HCT116 (cell line): Measurements from ENCODE around the gene SMYD4.

Experiments
- CEBPB ChIP-seq: IDR thresholded peaks from 2 replicates; pipeline ENCODE4 v1.6.1; 2012; ENCODE audit warnings: low read depth
- EGR1 ChIP-seq: IDR thresholded peaks from 2 replicates; pipeline ENCODE4 v1.6.1; 2012; ENCODE audit warnings: low read depth
- EZH2 ChIP-seq: fragments of 200-600 bp; sonication (generic); IDR thresholded peaks from 2 replicates; pipeline ENCODE4 v1.6.1; 2017; ENCODE audit warnings: antibody characterized with exemption, mixed run types
- EZH2phosphoT487 ChIP-seq: fragments of 200-600 bp; IDR thresholded peaks from 2 replicates; pipeline ENCODE4 v1.6.1; 2018; ENCODE audit warnings: antibody characterized with exemption, borderline replicate concordance
- POLR2A ChIP-seq: IDR thresholded peaks from 2 replicates; pipeline ENCODE4 v1.7.0; 2011; ENCODE audit warnings: borderline replicate concordance; ENCODE audit not compliant: insufficient read depth, insufficient read length; ENCODE audit errors: extremely low read depth
- POLR2AphosphoS5 ChIP-seq: IDR thresholded peaks from 2 replicates; pipeline ENCODE4 v1.6.1; 2011; ENCODE audit warnings: mild to moderate bottlenecking, low read depth, low read length, moderate library complexity
- YY1 ChIP-seq: IDR thresholded peaks from 2 replicates; pipeline ENCODE4 v1.6.1; 2011; ENCODE audit warnings: low read length, low read depth, moderate library complexity, mild to moderate bottlenecking; ENCODE audit not compliant: insufficient replicate concordance; ENCODE audit errors: extremely low read depth
- ZFX ChIP-seq: fragments of 450-650 bp; IDR thresholded peaks from 2 replicates; pipeline ENCODE4 v1.6.1; 2017
- ZNF274 ChIP-seq: fragments of 200-500 bp; sonication (Bioruptor generic); IDR thresholded peaks from 2 replicates; pipeline ENCODE4 v1.6.1; 2014; ENCODE audit warnings: mild to moderate bottlenecking, low read depth, low read length, inconsistent platforms
- TF ChIP-seq, protein P1 (sequence below), 3 experiments: fragments of 200-600 bp in 1 of 3; sonication (generic) in 1 of 3; IDR thresholded peaks in 2 of 3; conservative IDR thresholded peaks in 1 of 3; 2 replicates each; pipeline ENCODE4 v1.5.1; 2012 to 2017; ENCODE audit warnings: low read depth in 2 of 3, low read length in 2 of 3, antibody characterized with exemption in 1 of 3, borderline replicate concordance in 1 of 3, control low read depth in 1 of 3, mild to moderate bottlenecking in 1 of 3, mixed read lengths in 1 of 3, mixed run types in 1 of 3, moderate library complexity in 1 of 3; ENCODE audit not compliant: insufficient read depth in 1 of 3
- TF ChIP-seq, protein P2 (sequence below): IDR thresholded peaks from 2 replicates; pipeline ENCODE4 v1.6.1; 2012

DNA sequence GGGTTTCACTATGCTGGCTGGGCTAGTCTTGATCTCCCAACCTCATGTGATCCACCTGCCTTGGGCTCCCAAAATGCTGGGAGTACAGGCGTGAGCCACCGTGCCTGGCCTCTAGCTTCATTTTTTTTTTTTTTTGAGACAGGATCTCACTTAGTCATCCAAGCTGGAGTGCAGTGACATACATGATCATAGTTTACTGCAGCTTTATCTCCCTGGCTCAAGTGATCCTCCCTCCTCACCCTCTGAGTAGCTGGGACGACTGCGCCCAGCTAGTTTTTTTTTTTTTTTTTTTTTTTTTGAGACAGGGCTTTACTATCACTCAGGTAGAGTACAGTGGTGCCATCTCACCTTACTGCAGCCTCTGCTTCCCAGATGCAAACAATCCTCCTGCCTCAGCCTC, 9.8 kb upstream of the SMYD4 start:
- TF ChIP-seq, protein P1, sequence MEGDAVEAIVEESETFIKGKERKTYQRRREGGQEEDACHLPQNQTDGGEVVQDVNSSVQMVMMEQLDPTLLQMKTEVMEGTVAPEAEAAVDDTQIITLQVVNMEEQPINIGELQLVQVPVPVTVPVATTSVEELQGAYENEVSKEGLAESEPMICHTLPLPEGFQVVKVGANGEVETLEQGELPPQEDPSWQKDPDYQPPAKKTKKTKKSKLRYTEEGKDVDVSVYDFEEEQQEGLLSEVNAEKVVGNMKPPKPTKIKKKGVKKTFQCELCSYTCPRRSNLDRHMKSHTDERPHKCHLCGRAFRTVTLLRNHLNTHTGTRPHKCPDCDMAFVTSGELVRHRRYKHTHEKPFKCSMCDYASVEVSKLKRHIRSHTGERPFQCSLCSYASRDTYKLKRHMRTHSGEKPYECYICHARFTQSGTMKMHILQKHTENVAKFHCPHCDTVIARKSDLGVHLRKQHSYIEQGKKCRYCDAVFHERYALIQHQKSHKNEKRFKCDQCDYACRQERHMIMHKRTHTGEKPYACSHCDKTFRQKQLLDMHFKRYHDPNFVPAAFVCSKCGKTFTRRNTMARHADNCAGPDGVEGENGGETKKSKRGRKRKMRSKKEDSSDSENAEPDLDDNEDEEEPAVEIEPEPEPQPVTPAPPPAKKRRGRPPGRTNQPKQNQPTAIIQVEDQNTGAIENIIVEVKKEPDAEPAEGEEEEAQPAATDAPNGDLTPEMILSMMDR (IDR thresholded peaks at IDR 0.05 in 2 of 3, conservative IDR thresholded peaks at IDR 0.05 in 1 of 3; ENCODE audit: borderline replicate concordance in 1 of 3, insufficient read depth in 1 of 3, low read depth in 2 of 3, low read length in 2 of 3), result no peak
- TF ChIP-seq YY1, result no peak
- no peak for TF ChIP-seq EZH2phosphoT487
- TF ChIP-seq EZH2, result no peak
- no peak for TF ChIP-seq ZFX
- TF ChIP-seq POLR2AphosphoS5, result no peak
- TF ChIP-seq, protein P2, sequence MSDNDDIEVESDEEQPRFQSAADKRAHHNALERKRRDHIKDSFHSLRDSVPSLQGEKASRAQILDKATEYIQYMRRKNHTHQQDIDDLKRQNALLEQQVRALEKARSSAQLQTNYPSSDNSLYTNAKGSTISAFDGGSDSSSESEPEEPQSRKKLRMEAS, result no peak
- TF ChIP-seq POLR2A, result no peak
- TF ChIP-seq ZNF274, result no peak
- TF ChIP-seq CEBPB, result no peak
- no peak for TF ChIP-seq EGR1
